AG04450 (cell line): ENCODE results near the gene CAPN9. TPM values are rescaled to one million over a fixed set of nuclear protein-coding genes. Genes with fewer than 3 reads are reported as not detected.

Experiments used
- CTCF ChIA-PET: fragments of 300-600, 350-600 bp; formaldehyde crosslinking; extraction: SDS; loops from one replicate; lab custom pipeline; 2022; ENCODE audit warnings: antibody characterized with exemption, inconsistent platforms; lab: Charles Lee
- POLR2A ChIA-PET: fragments of 350-600 bp; formaldehyde crosslinking; extraction: SDS; loops from one replicate; lab custom pipeline; 2021; ENCODE audit warnings: antibody characterized with exemption, inconsistent platforms; lab: Yijun Ruan, JAX
- DNase-seq: peaks from one replicate; pipeline ENCODE4 v3.0.0-alpha.2; 2011; ENCODE audit warnings: low read depth, low spot score
- H3K27ac ChIP-seq: one replicate; pipeline ENCODE4 v1.5.1; 2012; ENCODE audit warnings: low read depth, low read length, control low read depth
- H3K27me3 ChIP-seq: one replicate; pipeline ENCODE4 v1.6.0; 2012; ENCODE audit warnings: low read length; ENCODE audit not compliant: control insufficient read depth, insufficient read depth
- H3K4me3 ChIP-seq: 2 replicates; pipeline ENCODE4 v1.5.1; 2011; ENCODE audit warnings: mild to moderate bottlenecking, low read depth, low read length, control low read depth
- H3K9me3 ChIP-seq: 2 replicates; pipeline ENCODE4 v1.5.1; 2012; ENCODE audit warnings: low read length; ENCODE audit not compliant: control insufficient read depth, insufficient read depth
- polyA plus RNA-seq: library from polyadenylated mRNA; depleted of rRNA; stranded (reverse); fragments of >200 nt; gene quantifications from 2 replicates; pipeline ENCODE4 v1.2.3, GENCODE V29; 2011
- TF ChIP-seq, protein P1 (sequence below): IDR thresholded peaks from 2 replicates; pipeline ENCODE4 v1.5.1; 2011; ENCODE audit warnings: low read depth, low read length, control low read depth, inconsistent platforms

The CAPN9 gene
- polyA plus RNA-seq, 1 experiment = 0.24 TPM

DNA sequence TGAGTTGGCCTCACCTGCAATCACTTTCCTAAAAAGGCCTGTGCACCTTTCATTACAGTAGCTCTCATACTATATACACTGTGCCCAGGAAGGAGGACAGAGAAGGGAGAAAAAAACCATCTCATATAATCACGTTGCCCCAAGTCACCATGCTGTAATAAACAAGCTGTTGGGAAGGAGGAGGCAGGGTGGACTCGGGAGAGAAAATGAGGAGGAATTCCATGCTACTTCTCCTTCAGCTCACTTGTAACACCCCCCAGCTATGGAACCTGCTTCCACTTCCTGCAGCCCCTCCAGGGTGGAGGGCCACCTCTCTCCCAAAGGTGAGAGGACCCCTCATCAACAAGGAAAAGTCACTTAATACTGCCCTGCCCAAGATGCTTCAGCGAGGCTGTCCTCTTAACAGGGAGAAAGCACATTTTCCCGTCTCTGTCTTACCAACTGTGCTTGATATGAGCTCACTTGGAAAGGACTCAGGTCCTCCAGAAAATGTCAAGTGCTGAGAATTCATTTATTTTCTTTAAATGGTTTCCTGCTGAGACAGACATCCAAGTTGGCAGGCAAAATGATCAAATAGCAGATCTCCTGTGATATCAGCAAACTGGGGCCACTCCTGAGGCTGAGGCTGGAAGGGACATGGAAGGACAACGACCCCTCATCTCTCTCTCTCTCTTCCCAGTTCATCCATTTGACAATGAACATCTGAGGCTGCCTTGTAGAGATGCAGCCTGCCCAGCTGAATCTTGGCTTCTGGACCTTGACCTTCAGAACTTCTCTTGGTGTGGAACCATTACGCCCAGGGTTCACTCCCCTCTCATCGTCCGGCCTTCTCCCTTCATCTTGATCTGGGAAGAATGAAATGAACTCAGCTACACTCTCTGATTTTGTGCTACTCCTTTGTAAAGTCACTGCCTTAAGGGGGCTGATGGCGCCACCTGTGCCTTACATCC, 54.0 kb downstream of the CAPN9 start:
- POLR2A ChIA-PET = no interaction called here
- H3K27me3 ChIP-seq = peaks cover 4% of the 10 kb centered on the region
- no peak overlapping the region for H3K4me3 ChIP-seq
- H3K9me3 ChIP-seq = no peaks in the 10 kb centered on the region
- DNase-seq = no peak
- TF ChIP-seq, protein P1, sequence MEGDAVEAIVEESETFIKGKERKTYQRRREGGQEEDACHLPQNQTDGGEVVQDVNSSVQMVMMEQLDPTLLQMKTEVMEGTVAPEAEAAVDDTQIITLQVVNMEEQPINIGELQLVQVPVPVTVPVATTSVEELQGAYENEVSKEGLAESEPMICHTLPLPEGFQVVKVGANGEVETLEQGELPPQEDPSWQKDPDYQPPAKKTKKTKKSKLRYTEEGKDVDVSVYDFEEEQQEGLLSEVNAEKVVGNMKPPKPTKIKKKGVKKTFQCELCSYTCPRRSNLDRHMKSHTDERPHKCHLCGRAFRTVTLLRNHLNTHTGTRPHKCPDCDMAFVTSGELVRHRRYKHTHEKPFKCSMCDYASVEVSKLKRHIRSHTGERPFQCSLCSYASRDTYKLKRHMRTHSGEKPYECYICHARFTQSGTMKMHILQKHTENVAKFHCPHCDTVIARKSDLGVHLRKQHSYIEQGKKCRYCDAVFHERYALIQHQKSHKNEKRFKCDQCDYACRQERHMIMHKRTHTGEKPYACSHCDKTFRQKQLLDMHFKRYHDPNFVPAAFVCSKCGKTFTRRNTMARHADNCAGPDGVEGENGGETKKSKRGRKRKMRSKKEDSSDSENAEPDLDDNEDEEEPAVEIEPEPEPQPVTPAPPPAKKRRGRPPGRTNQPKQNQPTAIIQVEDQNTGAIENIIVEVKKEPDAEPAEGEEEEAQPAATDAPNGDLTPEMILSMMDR = no peak
- CTCF ChIA-PET = interaction anchor here (2.2 kb wide), 2 partner anchors 116 to 410 kb away, joined by 5 to 9 read pairs; no protein-coding TSS in a partner anchor
- no peak overlapping the region for H3K27ac ChIP-seq

DNA sequence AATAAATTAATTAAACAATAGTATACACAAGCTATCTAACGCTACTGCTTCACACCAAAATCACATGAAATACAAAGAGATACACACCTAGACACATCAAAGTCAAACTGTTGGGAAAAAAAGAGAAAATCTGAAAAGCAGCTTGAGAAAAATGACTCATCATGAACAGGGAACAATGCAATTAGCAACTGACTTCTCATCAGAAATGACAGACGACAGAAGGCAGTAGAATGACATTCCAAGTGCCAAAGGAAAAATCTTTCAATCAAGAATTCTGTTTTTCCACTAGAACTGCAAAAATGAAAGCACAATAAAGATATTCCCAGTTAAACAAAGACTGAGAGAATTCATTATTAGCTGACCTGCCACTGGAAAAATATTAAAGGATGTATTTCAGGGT, 57.2 kb downstream of the CAPN9 start:
- DNase-seq = no peak

DNA sequence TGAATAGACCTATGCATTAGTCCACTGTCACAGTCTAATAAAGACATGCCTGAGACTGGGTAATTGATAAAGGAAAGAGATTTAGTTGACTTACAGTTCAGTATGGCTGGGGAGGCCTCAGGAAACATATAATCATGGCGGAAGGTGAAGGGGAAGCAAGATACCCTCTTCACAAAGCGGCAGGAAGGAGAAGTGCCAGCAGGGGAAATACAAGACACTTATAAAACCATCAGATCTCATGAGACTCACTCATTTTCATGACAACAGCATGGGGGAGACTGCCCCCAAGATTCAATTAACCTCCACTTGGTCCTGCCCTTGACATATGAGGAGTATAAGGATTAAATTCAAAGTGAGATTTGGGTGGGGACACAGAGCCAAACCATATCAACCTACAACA, 59.4 kb downstream of the CAPN9 start:
- no peaks in the 10 kb centered on the region for H3K9me3 ChIP-seq
- H3K4me3 ChIP-seq = no peak overlapping the region
- H3K27me3 ChIP-seq = peaks cover 2% of the 10 kb centered on the region
- ChIA-PET POLR2A (no interaction called here), CTCF (interaction anchor here (1.1 kb wide), 1 partner anchor 8 kb away, joined by 3 read pairs; no protein-coding TSS in a partner anchor)
- H3K27ac ChIP-seq = no peak overlapping the region
- TF ChIP-seq, protein P1 = no peak
- no peak for DNase-seq

More for the DNA sequence above, 57.2 kb downstream of the CAPN9 start:
- ChIA-PET POLR2A (no interaction called here), CTCF (no interaction called here)
- TF ChIP-seq, protein P1 = no peak
- Histone ChIP-seq H3K27ac (no peak overlapping the region), H3K9me3 (no peaks in the 10 kb centered on the region), H3K4me3 (no peak overlapping the region), H3K27me3 (peaks cover 6% of the 10 kb centered on the region)

DNA sequence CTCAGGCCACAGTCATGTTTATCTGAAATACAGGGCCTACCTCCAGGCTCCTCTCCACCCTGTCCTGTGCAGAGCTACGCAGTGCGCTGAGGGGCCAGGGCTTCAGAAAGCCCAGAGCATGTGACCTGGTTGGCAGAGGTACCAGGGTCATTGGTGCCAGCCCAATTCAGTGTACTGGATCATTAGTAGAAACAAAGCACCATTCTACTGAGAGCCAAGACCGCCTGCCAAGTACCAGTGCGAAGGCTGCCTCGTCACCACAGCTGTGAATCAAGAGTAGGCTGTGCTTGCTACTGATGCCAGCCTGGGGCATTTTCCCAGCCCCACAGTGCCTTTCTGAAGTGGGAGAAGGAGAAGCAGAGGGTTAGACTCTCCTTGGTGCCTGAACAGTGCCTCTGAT, 59.8 kb downstream of the CAPN9 start:
- ChIA-PET POLR2A (no interaction called here), CTCF (interaction anchor here (1.1 kb wide), 1 partner anchor 9 kb away, joined by 3 read pairs; no protein-coding TSS in a partner anchor)
- DNase-seq = no peak
- Histone ChIP-seq H3K9me3 (no peaks in the 10 kb centered on the region), H3K27me3 (peaks cover 2% of the 10 kb centered on the region), H3K27ac (no peak overlapping the region), H3K4me3 (no peak overlapping the region)
- TF ChIP-seq, protein P1 = no peak
